Astrocyte (in vitro differentiated cells and primary cell): ENCODE data around the gene CENPW. TPM values are rescaled to one million over a fixed set of nuclear protein-coding genes. Genes with fewer than 3 reads are reported as not detected.

Experiments
- DNase-seq: peaks from one replicate; pipeline ENCODE4 v3.0.0-alpha.2; 2010; ENCODE audit warnings: low read depth
- FAIRE-seq: peaks from 2 replicates; lab custom pipeline; 2011; peaks lifted over from hg19 to GRCh38; lab: Jason Lieb, UNC
- H2AFZ ChIP-seq: 2 replicates; pipeline ENCODE4 v1.6.0; 2012; ENCODE audit warnings: low read depth, low read length, inconsistent platforms
- H3K27ac ChIP-seq: 2 replicates; pipeline ENCODE4 v1.5.1; 2011; ENCODE audit warnings: low read depth, low read length, inconsistent platforms
- H3K27me3 ChIP-seq: 2 replicates; pipeline ENCODE4 v1.6.0; 2011; ENCODE audit warnings: low read length, inconsistent platforms; ENCODE audit not compliant: insufficient read depth
- H3K36me3 ChIP-seq: 2 replicates; pipeline ENCODE4 v1.5.1; 2011; ENCODE audit warnings: low read length, inconsistent platforms; ENCODE audit not compliant: insufficient read depth
- H3K4me1 ChIP-seq: 2 replicates; pipeline ENCODE4 v1.5.1; 2011; ENCODE audit warnings: low read length, inconsistent platforms; ENCODE audit not compliant: insufficient read depth
- H3K4me2 ChIP-seq: 2 replicates; pipeline ENCODE4 v1.6.0; 2012; ENCODE audit warnings: low read length, inconsistent platforms
- H3K4me3 ChIP-seq: 2 replicates; pipeline ENCODE4 v1.5.1; 2011; ENCODE audit warnings: low read depth, mild to moderate bottlenecking, low read length, inconsistent platforms; ENCODE audit not compliant: insufficient read depth
- H3K79me2 ChIP-seq: 2 replicates; pipeline ENCODE4 v1.6.0; 2012; ENCODE audit warnings: mild to moderate bottlenecking, low read length, inconsistent platforms; ENCODE audit not compliant: insufficient read depth
- H3K9ac ChIP-seq: 2 replicates; pipeline ENCODE4 v1.6.0; 2012; ENCODE audit warnings: mild to moderate bottlenecking, low read length, inconsistent platforms
- H3K9me3 ChIP-seq: 2 replicates; pipeline ENCODE4 v1.5.1; 2012; ENCODE audit warnings: low read depth, mild to moderate bottlenecking, low read length, inconsistent platforms; ENCODE audit not compliant: insufficient read depth
- H4K20me1 ChIP-seq: 2 replicates; pipeline ENCODE4 v1.6.0; 2012; ENCODE audit warnings: low read length, inconsistent platforms; ENCODE audit not compliant: insufficient read depth
- H3K27ac Mint-ChIP-seq: one replicate; pipeline ENCODE4 v1.8.0; 2021; ENCODE audit warnings: mild to moderate bottlenecking, mixed read lengths; ENCODE audit not compliant: unreplicated experiment
- H3K27me3 Mint-ChIP-seq: one replicate; pipeline ENCODE4 v1.8.0; 2021; ENCODE audit warnings: low read depth, mixed read lengths; ENCODE audit not compliant: unreplicated experiment
- H3K36me3 Mint-ChIP-seq: one replicate; pipeline ENCODE4 v1.8.0; 2021; ENCODE audit warnings: low read depth, mixed read lengths; ENCODE audit not compliant: unreplicated experiment
- H3K4me1 Mint-ChIP-seq: one replicate; pipeline ENCODE4 v1.8.0; 2021; ENCODE audit warnings: low read depth, mixed read lengths; ENCODE audit not compliant: unreplicated experiment
- H3K4me3 Mint-ChIP-seq: one replicate; pipeline ENCODE4 v1.8.0; 2021; ENCODE audit warnings: mild to moderate bottlenecking, moderate library complexity, mixed read lengths; ENCODE audit not compliant: unreplicated experiment
- H3K9me3 Mint-ChIP-seq: one replicate; pipeline ENCODE4 v1.8.0; 2021; ENCODE audit warnings: mild to moderate bottlenecking, mixed read lengths; ENCODE audit not compliant: unreplicated experiment
- EZH2 ChIP-seq: IDR thresholded peaks from 2 replicates; pipeline ENCODE4 v1.6.1; 2012; ENCODE audit warnings: mild to moderate bottlenecking, low read length, inconsistent platforms; ENCODE audit not compliant: insufficient read depth
- total RNA-seq: library from RNA; stranded (reverse); gene quantifications from 2 replicates; pipeline ENCODE4 v1.2.1, GENCODE V29; 2021
- TF ChIP-seq, protein P1 (sequence below): IDR thresholded peaks from 2 replicates; pipeline ENCODE4 v1.5.1; 2011; ENCODE audit warnings: low read depth, mild to moderate bottlenecking, inconsistent platforms, low read length, moderate library complexity; ENCODE audit not compliant: insufficient read depth

Gene CENPW
- total RNA-seq, 1 donor from 2014 or later, result 16.0 TPM

DNA sequence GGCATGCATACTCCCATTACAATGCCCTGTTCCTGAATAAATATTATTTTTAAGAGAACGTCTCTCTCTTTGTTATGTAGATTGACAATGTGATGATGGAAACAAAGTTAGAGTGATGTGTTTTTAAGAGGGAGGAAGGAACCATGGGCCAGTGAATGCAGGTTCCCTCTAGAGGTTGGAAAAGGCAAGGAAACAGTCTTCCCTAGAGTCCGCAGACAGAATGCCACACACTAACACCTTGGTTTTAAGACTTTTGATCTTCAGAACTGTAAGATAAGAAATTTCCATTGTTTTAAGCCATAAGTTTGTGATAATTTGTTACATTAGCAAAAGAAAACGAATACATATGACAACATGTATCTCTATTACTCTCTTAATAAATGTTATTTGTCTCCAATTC lies 4.7 kb upstream of the CENPW start:
- Mint-ChIP-seq H3K9me3 (no peaks in the 10 kb centered on the region), H3K27ac (no peak overlapping the region), H3K4me1 (no peaks in the 10 kb centered on the region), H3K36me3 (no peaks in the 10 kb centered on the region), H3K4me3 (no peak overlapping the region), H3K27me3 (no peaks in the 10 kb centered on the region)
- Histone ChIP-seq H3K27me3 (no peaks in the 10 kb centered on the region), H4K20me1 (no peaks in the 10 kb centered on the region), H3K36me3 (no peaks in the 10 kb centered on the region), H2AFZ (no peak overlapping the region), H3K27ac (no peak overlapping the region), H3K4me1 (no peaks in the 10 kb centered on the region), H3K79me2 (no peaks in the 10 kb centered on the region), H3K9me3 (no peaks in the 10 kb centered on the region), H3K4me3 (no peak overlapping the region), H3K4me2 (no peak overlapping the region), H3K9ac (no peak overlapping the region)
- no peak for TF ChIP-seq EZH2
- TF ChIP-seq, protein P1, sequence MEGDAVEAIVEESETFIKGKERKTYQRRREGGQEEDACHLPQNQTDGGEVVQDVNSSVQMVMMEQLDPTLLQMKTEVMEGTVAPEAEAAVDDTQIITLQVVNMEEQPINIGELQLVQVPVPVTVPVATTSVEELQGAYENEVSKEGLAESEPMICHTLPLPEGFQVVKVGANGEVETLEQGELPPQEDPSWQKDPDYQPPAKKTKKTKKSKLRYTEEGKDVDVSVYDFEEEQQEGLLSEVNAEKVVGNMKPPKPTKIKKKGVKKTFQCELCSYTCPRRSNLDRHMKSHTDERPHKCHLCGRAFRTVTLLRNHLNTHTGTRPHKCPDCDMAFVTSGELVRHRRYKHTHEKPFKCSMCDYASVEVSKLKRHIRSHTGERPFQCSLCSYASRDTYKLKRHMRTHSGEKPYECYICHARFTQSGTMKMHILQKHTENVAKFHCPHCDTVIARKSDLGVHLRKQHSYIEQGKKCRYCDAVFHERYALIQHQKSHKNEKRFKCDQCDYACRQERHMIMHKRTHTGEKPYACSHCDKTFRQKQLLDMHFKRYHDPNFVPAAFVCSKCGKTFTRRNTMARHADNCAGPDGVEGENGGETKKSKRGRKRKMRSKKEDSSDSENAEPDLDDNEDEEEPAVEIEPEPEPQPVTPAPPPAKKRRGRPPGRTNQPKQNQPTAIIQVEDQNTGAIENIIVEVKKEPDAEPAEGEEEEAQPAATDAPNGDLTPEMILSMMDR, result no peak
- FAIRE-seq (no peak), DNase-seq (no peak)

DNA sequence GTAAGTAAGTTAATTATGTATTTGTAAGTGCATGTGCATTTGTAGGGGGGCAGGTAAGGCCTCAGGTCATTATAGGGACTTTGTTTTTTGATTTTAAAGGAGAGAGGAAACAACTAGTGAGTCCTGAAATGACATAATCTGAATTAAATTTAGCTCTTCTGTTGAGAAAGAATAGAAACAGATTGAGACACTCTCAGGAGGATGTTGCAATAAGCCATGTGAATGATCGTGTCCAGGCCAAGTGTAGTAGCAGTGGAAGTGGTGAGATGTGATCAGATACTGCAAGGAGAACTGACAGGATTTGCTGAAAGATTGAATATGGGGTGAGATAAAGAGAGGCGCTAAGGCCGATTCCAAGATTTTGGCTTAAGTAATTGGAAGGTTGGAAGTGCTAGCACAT lies 2.6 kb upstream of the CENPW start:
- H3K9ac ChIP-seq, result no peak overlapping the region
- no peak overlapping the region for H3K27ac Mint-ChIP-seq
- no peak overlapping the region for H2AFZ ChIP-seq
- no peak overlapping the region for H3K4me3 ChIP-seq
- DNase-seq, result peak; percentile 23
- no peak for FAIRE-seq
- peaks cover 8% of the 10 kb centered on the region for H3K4me1 ChIP-seq
- H3K4me2 ChIP-seq, result no peak overlapping the region
- no peak overlapping the region for H3K4me3 Mint-ChIP-seq
- no peaks in the 10 kb centered on the region for H3K27me3 ChIP-seq
- H3K36me3 ChIP-seq, result no peaks in the 10 kb centered on the region
- no peaks in the 10 kb centered on the region for H3K9me3 Mint-ChIP-seq
- no peak overlapping the region for H3K27ac ChIP-seq
- no peaks in the 10 kb centered on the region for H4K20me1 ChIP-seq
- no peaks in the 10 kb centered on the region for H3K27me3 Mint-ChIP-seq
- H3K9me3 ChIP-seq, result no peaks in the 10 kb centered on the region
- TF ChIP-seq EZH2, result no peak
- TF ChIP-seq, protein P1, result no peak
- peaks cover 17% of the 10 kb centered on the region for H3K79me2 ChIP-seq
- no peaks in the 10 kb centered on the region for H3K36me3 Mint-ChIP-seq
- H3K4me1 Mint-ChIP-seq, result peaks cover 4% of the 10 kb centered on the region

DNA sequence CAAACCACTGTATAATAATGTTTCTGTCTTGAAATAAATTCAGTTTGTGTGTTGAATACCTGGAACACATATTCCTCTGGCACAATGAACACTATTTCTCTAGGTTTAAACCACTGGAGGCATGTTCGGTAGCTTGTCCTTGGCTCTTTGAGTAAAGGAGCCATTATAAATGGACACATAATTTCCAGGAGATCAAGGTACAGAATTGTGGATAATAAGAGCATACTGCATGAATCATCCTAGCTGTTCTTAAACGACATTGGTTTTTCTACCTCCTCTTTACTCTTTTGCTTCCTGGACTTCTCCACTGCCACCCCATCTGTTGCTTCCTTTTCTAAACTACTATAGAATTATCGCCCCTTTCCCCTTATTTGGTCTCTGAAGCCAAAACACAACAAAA lies 1.2 kb downstream of the CENPW start:
- Mint-ChIP-seq H3K4me3 (no peak overlapping the region), H3K36me3 (no peaks in the 10 kb centered on the region), H3K4me1 (peaks cover 4% of the 10 kb centered on the region), H3K27ac (no peak overlapping the region), H3K27me3 (no peaks in the 10 kb centered on the region), H3K9me3 (no peaks in the 10 kb centered on the region)
- no peak for FAIRE-seq
- H3K4me2 ChIP-seq, result peak overlapping the region; percentile 89
- no peaks in the 10 kb centered on the region for H3K9me3 ChIP-seq
- H3K27me3 ChIP-seq, result no peaks in the 10 kb centered on the region
- DNase-seq, result no peak
- no peaks in the 10 kb centered on the region for H4K20me1 ChIP-seq
- peak overlapping the region; percentile 96 for H3K4me3 ChIP-seq
- H3K9ac ChIP-seq, result peak overlapping the region; percentile 86
- no peak overlapping the region for H3K27ac ChIP-seq
- no peak overlapping the region for H2AFZ ChIP-seq
- TF ChIP-seq, protein P1, result no peak
- TF ChIP-seq EZH2, result no peak
- peaks cover 51% of the 10 kb centered on the region for H3K79me2 ChIP-seq
- H3K4me1 ChIP-seq, result peaks cover 8% of the 10 kb centered on the region
- H3K36me3 ChIP-seq, result no peaks in the 10 kb centered on the region
